M059J (cell line): ENCODE measurements around the gene GJB3. TPM values are rescaled to one million over a fixed set of nuclear protein-coding genes. Genes with fewer than 3 reads are reported as not detected.
"Not testable (repeated sequence)": the region's sequence is repeated elsewhere in the genome, so short reads cannot be mapped to it uniquely, and the experiment has no call there.

ENCODE experiments used
- DNase-seq: peaks from one replicate; pipeline ENCODE4 v3.0.0-alpha.2; 2012; ENCODE audit warnings: low read depth
- total RNA-seq: library from RNA; depleted of rRNA; stranded (reverse); fragments of >200 nt; shearing (Covaris generic); gene quantifications from 2 replicates; pipeline ENCODE4 v1.2.3, GENCODE V29; 2014

Gene GJB3
- total RNA-seq, 1 experiment from 2014 or later, result 1.9 TPM

DNA sequence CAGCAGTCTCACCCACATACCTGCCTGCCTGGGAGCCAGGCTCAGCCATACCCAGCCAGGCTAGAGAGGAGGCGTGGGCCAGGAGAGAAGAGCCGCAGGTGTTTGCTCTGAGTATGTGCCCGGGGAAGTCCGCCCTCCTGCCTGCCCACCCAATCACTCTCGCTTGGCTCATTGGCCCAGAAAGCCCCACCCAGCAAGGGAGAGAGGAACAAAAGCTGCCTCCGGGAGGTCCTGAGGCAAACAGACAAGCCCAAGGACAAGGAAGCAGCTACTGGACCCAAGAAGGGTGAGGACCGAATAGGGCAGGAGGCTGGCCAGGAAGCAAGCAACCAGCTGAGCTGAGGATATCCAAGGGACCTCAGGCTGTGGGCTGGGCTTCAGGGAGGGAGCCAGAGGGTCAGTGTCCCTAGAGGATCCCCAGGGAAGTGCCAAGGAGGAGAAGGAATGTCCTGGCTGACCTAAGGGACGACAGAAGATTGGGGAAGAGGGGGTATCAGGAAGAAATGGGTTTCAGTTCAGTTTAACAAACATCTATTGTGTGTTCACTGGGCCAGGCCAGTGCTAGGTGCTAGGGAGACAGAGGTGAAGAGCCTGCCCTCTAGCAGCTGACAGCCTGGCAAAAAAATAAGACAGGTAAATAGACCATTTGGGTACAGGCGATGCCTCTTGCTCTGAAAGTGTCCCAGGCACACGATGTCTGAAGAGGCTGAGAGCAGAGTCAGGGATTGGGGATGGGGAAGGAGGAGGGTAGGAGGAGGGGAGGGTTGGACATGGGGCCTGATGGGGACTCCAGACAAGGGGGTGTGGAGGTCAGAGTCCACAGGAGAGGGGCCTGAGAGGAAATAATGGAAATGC lies 21.3 kb upstream of the GJB3 start, which contains the start of gene GJB4:
Gene GJB4 (plus strand): TSS at position 238 of the 855 bp plus-strand sequence. CDS start 1,515 bp downstream, outside the sequence.
- peak; percentile 26 for DNase-seq

GRCh38 chr1:34761176-34761761 lies 19.7 kb upstream of the GJB3 start:
- no peak for DNase-seq

DNA sequence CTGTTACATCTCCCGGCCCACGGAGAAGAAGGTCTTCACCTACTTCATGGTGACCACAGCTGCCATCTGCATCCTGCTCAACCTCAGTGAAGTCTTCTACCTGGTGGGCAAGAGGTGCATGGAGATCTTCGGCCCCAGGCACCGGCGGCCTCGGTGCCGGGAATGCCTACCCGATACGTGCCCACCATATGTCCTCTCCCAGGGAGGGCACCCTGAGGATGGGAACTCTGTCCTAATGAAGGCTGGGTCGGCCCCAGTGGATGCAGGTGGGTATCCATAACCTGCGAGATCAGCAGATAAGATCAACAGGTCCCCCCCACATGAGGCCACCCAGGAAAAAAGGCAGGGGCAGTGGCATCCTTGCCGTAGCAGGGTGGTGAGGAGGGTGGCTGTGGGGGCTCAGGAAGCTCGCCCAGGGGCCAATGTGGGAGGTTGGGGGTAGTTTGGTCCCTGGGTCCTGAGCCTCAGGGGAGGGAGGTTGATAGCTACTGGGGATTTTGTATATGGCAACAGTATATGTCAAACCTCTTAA lies 19.2 kb upstream of the GJB3 start:
- DNase-seq, result no peak

GRCh38 chr1:34762474-34763141 lies 18.4 kb upstream of the GJB3 start:
- DNase-seq, result peak; percentile 32

DNA sequence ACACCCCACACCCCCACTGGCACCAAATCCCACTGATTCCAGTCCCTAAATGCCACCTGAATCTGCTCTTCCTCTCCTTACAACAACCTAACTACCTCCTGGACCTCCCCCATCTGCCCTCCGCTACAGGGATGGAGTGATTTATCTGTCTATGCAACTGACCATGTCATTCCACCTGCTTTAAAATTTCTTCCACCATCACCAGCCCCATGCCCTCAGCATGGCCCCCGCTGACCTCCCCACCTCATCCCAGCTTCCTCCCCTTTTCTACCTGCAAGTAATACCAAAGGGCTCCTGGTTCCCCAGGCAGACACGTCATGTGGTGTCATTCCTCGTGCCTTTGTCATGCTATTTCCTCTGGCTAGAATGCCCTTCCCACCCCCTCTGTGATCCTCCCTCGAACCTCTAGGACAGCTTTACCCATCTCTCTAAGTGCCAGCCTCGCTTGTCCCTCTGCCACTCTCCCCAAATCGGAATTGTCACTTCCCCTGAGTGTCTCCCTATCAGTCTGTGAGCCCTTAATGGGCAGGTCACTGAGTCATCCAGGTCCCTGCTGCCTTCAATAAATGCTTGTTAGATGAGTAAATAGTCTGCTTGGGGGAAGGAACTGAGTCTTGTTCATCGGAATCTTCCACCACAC lies 17.8 kb upstream of the GJB3 start:
- DNase-seq, result peak; percentile 91

GRCh38 chr1:34768856-34769255 lies 12.2 kb upstream of the GJB3 start:
- no peak for DNase-seq

GRCh38 chr1:34770891-34771504 lies 10.0 kb upstream of the GJB3 start:
- no peak for DNase-seq

DNA sequence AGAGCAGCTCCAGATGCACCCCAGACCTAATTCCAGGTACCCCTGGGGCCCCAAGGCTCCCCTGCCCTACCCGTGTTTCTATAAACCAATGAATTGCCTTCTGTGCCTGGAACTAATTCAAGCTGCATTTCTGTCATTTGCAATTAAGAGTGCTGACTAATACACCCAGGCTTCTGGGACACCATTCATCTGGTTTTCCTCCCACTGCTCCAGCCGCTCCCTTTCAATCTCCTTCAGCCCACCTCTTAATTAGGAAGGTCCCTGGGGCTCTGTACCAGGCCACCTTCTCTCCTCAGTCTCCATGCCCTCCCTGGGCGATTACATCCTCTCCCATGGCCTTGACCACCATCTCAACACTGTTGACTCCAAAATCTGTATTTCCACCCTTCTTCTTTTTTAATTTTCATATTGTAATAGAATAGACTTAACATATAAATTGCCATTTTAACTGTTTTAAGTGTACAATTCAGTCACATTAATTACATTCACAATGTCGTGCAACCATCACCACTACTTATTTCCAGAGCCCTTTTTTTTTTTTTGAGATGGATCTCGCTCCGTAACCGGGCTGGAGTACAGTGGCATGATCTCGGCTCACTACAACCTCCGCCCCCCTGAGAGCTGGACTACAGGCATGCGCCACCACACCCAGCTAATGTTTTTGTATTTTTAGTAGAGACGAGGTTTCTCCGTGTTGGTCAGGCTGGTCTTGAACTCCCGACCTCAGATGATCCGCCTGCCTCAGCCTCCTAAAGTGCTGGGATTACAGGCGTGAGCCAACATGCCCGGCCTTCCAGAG lies 9.2 kb upstream of the GJB3 start:
- DNase-seq, result no peak

GRCh38 chr1:34773114-34773513 lies 7.9 kb upstream of the GJB3 start:
- not testable (repeated sequence) for DNase-seq

GRCh38 chr1:34774957-34775356 lies 6.1 kb upstream of the GJB3 start:
- DNase-seq, result no peak

DNA sequence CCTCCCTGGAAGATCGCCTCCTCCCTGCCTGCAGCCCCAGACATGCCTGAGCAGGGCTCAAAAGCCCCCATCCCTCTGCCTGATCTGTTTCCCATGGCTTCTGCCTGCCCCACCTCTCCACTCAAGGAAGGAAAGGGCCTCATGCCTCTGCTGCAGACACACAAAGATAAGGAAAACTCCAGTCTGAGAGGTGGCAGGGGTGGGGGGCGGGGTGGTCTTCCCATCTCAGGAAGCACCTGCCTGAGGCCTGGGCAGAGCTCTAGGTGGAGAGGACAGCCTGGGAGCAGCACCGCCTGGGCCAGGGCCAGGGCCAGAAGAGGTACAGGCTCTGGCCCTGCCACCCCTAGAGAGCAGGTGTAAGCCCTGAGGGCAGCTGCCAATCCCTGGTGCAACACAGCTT lies 4.1 kb upstream of the GJB3 start:
- DNase-seq, result no peak

DNA sequence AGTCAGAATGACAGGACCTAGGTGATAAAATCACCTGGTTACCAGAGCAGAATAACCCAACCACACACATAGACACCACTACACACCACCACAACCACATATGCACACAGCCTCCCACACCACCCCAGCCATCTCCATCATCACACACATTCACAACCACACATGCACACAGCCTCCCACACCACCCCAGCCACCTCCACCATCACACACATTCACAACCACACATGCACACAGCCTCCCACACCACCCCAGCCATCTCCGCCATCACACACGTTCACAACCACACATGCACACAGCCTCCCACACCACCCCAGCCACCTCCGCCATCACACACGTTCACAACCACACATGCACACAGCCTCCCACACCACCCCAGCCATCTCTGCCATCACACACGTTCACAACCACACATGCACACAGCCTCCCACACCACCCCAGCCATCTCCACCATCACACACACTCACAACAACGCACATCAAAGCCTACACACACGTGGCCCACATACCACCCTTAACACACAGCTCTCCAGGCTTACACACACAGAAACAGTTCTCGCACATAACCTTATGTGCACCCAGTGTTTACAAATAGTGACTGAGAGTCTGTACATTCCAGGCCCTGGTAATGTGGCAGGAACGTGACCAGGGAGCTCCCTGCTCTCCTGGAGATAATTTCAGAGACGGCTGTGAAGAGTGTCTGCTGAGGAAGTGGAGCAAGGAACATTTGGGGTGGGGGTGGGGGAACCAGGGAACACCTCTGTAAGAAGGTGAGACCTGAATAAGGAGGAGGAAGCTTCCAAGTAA lies 3.3 kb upstream of the GJB3 start:
- no peak for DNase-seq

- no peak for DNase-seq
Measured at GRCh38 chr1:34778381-34778780, 2.6 kb upstream of the GJB3 start.

GRCh38 chr1:34779005-34779404 lies 2.0 kb upstream of the GJB3 start:
- DNase-seq, result no peak

- DNase-seq, result peak; percentile 57
Measured at GRCh38 chr1:34779526-34779925, 1.5 kb upstream of the GJB3 start.

GRCh38 chr1:34779962-34780361 lies 1.1 kb upstream of the GJB3 start:
- DNase-seq, result no peak

DNA sequence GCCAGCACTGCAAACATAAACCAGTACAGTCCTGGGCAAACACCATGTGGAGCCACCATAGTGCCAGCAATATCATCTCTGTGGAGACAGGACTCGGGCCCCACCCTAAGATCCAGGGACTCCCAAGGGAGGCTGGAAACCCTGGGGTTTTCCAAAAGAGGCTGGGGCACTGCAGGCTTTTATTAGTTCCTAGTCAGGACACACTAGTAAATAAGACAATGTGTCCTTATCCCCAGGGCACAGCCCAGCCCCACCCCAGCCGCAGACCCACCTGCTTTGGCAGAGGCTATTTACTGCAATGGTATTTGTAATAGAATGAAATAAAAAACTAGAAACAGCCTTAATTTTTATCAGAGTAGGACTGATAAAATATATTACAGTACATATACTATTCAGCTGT lies 486 bp upstream of the GJB3 start:
- no peak for DNase-seq

GRCh38 chr1:34781844-34782391 lies 904 bp downstream of the GJB3 start:
- no peak for DNase-seq

GRCh38 chr1:34784751-34785221 lies 3.8 kb downstream of the GJB3 start:
- DNase-seq, result no peak
